GM12878 (cell line): ENCODE data around the gene KDM5C. TPM values are rescaled to one million over a fixed set of nuclear protein-coding genes. Genes with fewer than 3 reads are reported as not detected.

Experiments used
- CBFB ChIP-seq: IDR thresholded peaks from 2 replicates; pipeline ENCODE4 v1.6.1; 2016; ENCODE audit warnings: antibody characterized with exemption, low read depth
- CHD4 ChIP-seq: fragments of 200-600 bp; sonication (generic); IDR thresholded peaks from 2 replicates; pipeline ENCODE4 v1.6.1; 2016; ENCODE audit warnings: mild to moderate bottlenecking
- HDAC2 ChIP-seq: fragments of 200-600 bp; sonication (generic); IDR thresholded peaks from 2 replicates; pipeline ENCODE4 v1.6.1; 2017
- HDGF ChIP-seq: fragments of 450-650 bp; IDR thresholded peaks from 2 replicates; pipeline ENCODE4 v1.6.1; 2016; ENCODE audit warnings: antibody characterized with exemption
- MYB ChIP-seq: fragments of 150-350 bp; IDR thresholded peaks from 2 replicates; pipeline ENCODE4 v1.6.1; 2014; ENCODE audit warnings: mild to moderate bottlenecking, low read depth, low read length, borderline replicate concordance
- PML ChIP-seq: IDR thresholded peaks from 2 replicates; pipeline ENCODE4 v1.6.1; 2012; ENCODE audit warnings: low read length, inconsistent platforms
- SIX5 ChIP-seq: IDR thresholded peaks from 2 replicates; pipeline ENCODE4 v1.6.1; 2011; ENCODE audit warnings: mild to moderate bottlenecking, low read depth, low read length, moderate library complexity; ENCODE audit not compliant: severe bottlenecking
- SP1 ChIP-seq: IDR thresholded peaks from one replicate; pipeline ENCODE4 v1.6.1; 2011; ENCODE audit warnings: low read depth, low read length
- SUPT20H ChIP-seq: IDR thresholded peaks from 2 replicates; pipeline ENCODE4 v1.6.1; 2011; ENCODE audit warnings: low read depth, mild to moderate bottlenecking, low read length, moderate library complexity, borderline replicate concordance; ENCODE audit not compliant: control insufficient read depth
- ZNF24 ChIP-seq: fragments of 450-650 bp; IDR thresholded peaks from 2 replicates; pipeline ENCODE4 v1.6.1; 2017; ENCODE audit warnings: antibody characterized with exemption, mild to moderate bottlenecking
- ZNF622 ChIP-seq: fragments of 450-650 bp; IDR thresholded peaks from 2 replicates; pipeline ENCODE4 v1.6.1; 2017; ENCODE audit warnings: mild to moderate bottlenecking, inconsistent platforms
- polyA plus RNA-seq, 11 experiments: library from polyadenylated mRNA; depleted of rRNA in 4 of 11; unstranded in 6 of 11; stranded (reverse) in 5 of 11; fragments of >200 nt; fragmentation: Nextera tagmentation in 4 of 11; fragmentation: Illumina TruSeq in 1 of 11; extraction: Ambion mirVana in 4 of 11; extraction: Trizol in 1 of 11; gene quantifications; 1 replicate in 1 of 11; 2 replicates in 10 of 11; pipeline versions ENCODE4 v1.2.1 to v1.2.3, GENCODE V29; 2011 to 2016; ENCODE audit warnings: inconsistent platforms in 2 of 11, missing spikeins in 2 of 11, low read depth in 1 of 11
- total RNA-seq, 4 experiments: library from RNA; depleted of rRNA in 3 of 4; stranded (reverse); fragments of >200 nt in 3 of 4; fragmentation: Illumina TruSeq in 1 of 4; extraction: Trizol in 1 of 4; gene quantifications; 2 replicates each; pipeline versions ENCODE4 v1.2.1 to v1.2.3, GENCODE V29; 2013 to 2021
- TF ChIP-seq, protein P1 (sequence below): IDR thresholded peaks from 2 replicates; pipeline ENCODE4 v1.6.1; 2011; ENCODE audit warnings: borderline replicate concordance, low read depth, mild to moderate bottlenecking, moderate library complexity, low read length; ENCODE audit not compliant: insufficient read depth, poor library complexity, severe bottlenecking
- TF ChIP-seq, protein P2 (sequence below): fragments of 450-650 bp; IDR thresholded peaks from 2 replicates; pipeline ENCODE4 v1.6.1; 2017; ENCODE audit warnings: mild to moderate bottlenecking

Gene KDM5C
- total and polyA plus RNA-seq, 10 of the 15 experiments (the other 5 are each of a cell fraction or from before 2014, with no cell fraction given): 1.5 to 110 (median 53.0) TPM

DNA sequence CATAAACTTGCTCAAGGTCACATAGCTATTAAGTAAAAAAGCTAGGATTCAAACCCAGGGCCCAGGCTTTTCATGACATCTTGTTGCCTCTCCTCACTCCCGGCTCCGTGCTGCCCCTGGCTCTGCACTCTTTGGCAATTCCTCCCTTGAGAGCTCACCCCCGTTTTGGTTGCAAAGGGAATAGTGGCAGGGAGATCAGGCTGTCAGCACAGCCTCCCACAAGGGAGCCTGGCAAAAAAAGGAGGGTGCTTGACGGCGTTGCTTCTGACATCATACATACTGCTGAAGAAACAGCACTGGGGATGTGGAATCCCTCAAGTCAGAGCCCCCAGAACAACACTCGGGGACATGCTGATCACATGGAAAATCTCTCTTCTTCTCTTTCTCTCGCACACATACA is 35.8 kb upstream of the KDM5C start (continued):
- TF ChIP-seq, protein P1, sequence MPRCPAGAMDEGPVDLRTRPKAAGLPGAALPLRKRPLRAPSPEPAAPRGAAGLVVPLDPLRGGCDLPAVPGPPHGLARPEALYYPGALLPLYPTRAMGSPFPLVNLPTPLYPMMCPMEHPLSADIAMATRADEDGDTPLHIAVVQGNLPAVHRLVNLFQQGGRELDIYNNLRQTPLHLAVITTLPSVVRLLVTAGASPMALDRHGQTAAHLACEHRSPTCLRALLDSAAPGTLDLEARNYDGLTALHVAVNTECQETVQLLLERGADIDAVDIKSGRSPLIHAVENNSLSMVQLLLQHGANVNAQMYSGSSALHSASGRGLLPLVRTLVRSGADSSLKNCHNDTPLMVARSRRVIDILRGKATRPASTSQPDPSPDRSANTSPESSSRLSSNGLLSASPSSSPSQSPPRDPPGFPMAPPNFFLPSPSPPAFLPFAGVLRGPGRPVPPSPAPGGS: no peak
- TF ChIP-seq MYB: no peak
- TF ChIP-seq HDGF: no peak
- TF ChIP-seq, protein P2, sequence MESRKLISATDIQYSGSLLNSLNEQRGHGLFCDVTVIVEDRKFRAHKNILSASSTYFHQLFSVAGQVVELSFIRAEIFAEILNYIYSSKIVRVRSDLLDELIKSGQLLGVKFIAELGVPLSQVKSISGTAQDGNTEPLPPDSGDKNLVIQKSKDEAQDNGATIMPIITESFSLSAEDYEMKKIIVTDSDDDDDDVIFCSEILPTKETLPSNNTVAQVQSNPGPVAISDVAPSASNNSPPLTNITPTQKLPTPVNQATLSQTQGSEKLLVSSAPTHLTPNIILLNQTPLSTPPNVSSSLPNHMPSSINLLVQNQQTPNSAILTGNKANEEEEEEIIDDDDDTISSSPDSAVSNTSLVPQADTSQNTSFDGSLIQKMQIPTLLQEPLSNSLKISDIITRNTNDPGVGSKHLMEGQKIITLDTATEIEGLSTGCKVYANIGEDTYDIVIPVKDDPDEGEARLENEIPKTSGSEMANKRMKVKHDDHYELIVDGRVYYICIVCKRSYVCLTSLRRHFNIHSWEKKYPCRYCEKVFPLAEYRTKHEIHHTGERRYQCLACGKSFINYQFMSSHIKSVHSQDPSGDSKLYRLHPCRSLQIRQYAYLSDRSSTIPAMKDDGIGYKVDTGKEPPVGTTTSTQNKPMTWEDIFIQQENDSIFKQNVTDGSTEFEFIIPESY: no peak
- TF ChIP-seq CHD4: no peak
- TF ChIP-seq PML: no peak
- TF ChIP-seq SIX5: no peak
- no peak for TF ChIP-seq ZNF24
- no peak for TF ChIP-seq CBFB
- no peak for TF ChIP-seq SP1
- no peak for TF ChIP-seq SUPT20H
- TF ChIP-seq ZNF622: no peak
- TF ChIP-seq HDAC2: no peak
- TF ChIP-seq, all 136 proteins: peak for 0
